H1 (cell line): ENCODE measurements around the gene PITRM1. TPM values are rescaled to one million over a fixed set of nuclear protein-coding genes. Genes with fewer than 3 reads are reported as not detected.

Experiments
- CTCF ChIA-PET: fragments of 300-600 bp; sonication (Branson Sonifier 250); formaldehyde crosslinking; loops from one replicate; lab custom pipeline; 2021; ENCODE audit not compliant: partially characterized antibody; lab: Charles Lee
- POLR2A ChIA-PET: fragments of 300-600 bp; sonication (Branson Sonifier 250); formaldehyde crosslinking; loops from one replicate; lab custom pipeline; 2021; ENCODE audit warnings: inconsistent platforms; ENCODE audit not compliant: partially characterized antibody; lab: Charles Lee
- DNase-seq, 2 experiments: peaks; one replicate each; pipeline versions ENCODE4 v3.0.0 to v3.0.0-alpha.2; 2010 to 2022; ENCODE audit warnings: low spot score in 2 of 2, low read depth in 1 of 2, mixed read lengths in 1 of 2
- FAIRE-seq: peaks from 2 replicates; lab custom pipeline; 2011; peaks lifted over from hg19 to GRCh38; lab: Jason Lieb, UNC
- H2AFZ ChIP-seq: 2 replicates; pipeline ENCODE4 v1.8.1; 2012; ENCODE audit warnings: low read length, inconsistent platforms
- H2AK5ac ChIP-seq: 2 replicates; pipeline ENCODE4 v1.6.1; 2013; ENCODE audit warnings: low read depth, low read length
- H2BK120ac ChIP-seq: replicated peaks from 2 replicates; pipeline ENCODE3; 2013; ENCODE audit warnings: low read depth, low read length, inconsistent platforms
- H2BK12ac ChIP-seq: 2 replicates; pipeline ENCODE4 v1.6.1; 2013; ENCODE audit warnings: low read depth, low read length
- H2BK15ac ChIP-seq: 2 replicates; pipeline ENCODE4 v1.6.1; 2013; ENCODE audit warnings: low read length
- H2BK20ac ChIP-seq: 2 replicates; pipeline ENCODE4 v1.6.1; 2013; ENCODE audit warnings: low read length
- H2BK5ac ChIP-seq: 2 replicates; pipeline ENCODE4 v1.6.1; 2013; ENCODE audit warnings: low read depth, low read length
- H3K14ac ChIP-seq: 2 replicates; pipeline ENCODE4 v1.6.1; 2013; ENCODE audit warnings: inconsistent platforms; ENCODE audit not compliant: insufficient read length
- H3K18ac ChIP-seq: 2 replicates; pipeline ENCODE4 v1.6.1; 2013; ENCODE audit warnings: low read length; ENCODE audit errors: extremely low read depth
- H3K23ac ChIP-seq: 2 replicates; pipeline ENCODE4 v1.6.1; 2013; ENCODE audit warnings: inconsistent platforms; ENCODE audit not compliant: insufficient read length
- H3K23me2 ChIP-seq: 2 replicates; pipeline ENCODE4 v1.6.1; 2013; ENCODE audit warnings: low read depth, low read length
- H3K27ac ChIP-seq: 2 replicates; pipeline ENCODE4 v1.6.1; 2011; ENCODE audit warnings: low read depth, low read length, inconsistent platforms
- H3K27me3 ChIP-seq, 4 experiments: replicated peaks in 1 of 4; 1 replicate in 1 of 4; 2 replicates in 3 of 4; pipeline versions ENCODE4 v1.6.1 to v1.8.1; 2011 to 2013; ENCODE audit warnings: low read length in 3 of 4, mild to moderate bottlenecking in 3 of 4, inconsistent platforms in 2 of 4, mixed read lengths in 2 of 4, moderate library complexity in 1 of 4; ENCODE audit not compliant: control insufficient read depth in 3 of 4, insufficient read depth in 3 of 4; ENCODE audit errors: extremely low read depth in 1 of 4
- H3K36me3 ChIP-seq, 4 experiments: 2 replicates each; pipeline versions ENCODE4 v1.6.1 to v1.8.1; 2011 to 2013; ENCODE audit warnings: mild to moderate bottlenecking in 4 of 4, low read length in 3 of 4, moderate library complexity in 2 of 4, control low read depth in 1 of 4, inconsistent platforms in 1 of 4; ENCODE audit not compliant: insufficient read depth in 4 of 4, control insufficient read depth in 2 of 4
- H3K4ac ChIP-seq: replicated peaks from 2 replicates; pipeline ENCODE3; 2013; ENCODE audit warnings: low read length, low read depth, mixed read lengths, inconsistent platforms; ENCODE audit not compliant: insufficient read length
- H3K4me1 ChIP-seq, 4 experiments: replicated peaks in 1 of 4; 1 replicate in 1 of 4; 2 replicates in 3 of 4; pipeline versions ENCODE4 v1.6.1 to v1.8.1; 2011 to 2013; ENCODE audit warnings: low read length in 3 of 4, inconsistent platforms in 2 of 4, mixed read lengths in 1 of 4; ENCODE audit not compliant: insufficient read depth in 4 of 4, control insufficient read depth in 3 of 4
- H3K4me2 ChIP-seq, 2 experiments: 2 replicates each; pipeline versions ENCODE4 v1.6.1 to v1.8.1; 2011 to 2013; ENCODE audit warnings: low read depth in 2 of 2, low read length in 2 of 2, control low read depth in 1 of 2, inconsistent platforms in 1 of 2, mild to moderate bottlenecking in 1 of 2; ENCODE audit not compliant: insufficient read depth in 1 of 2
- H3K4me3 ChIP-seq, 4 experiments: fragments of 200-600, 300-600 bp in 1 of 4; sonication (generic), shearing (Covaris generic), sonication (Bioruptor Twin) in 1 of 4; 2 replicates each; pipeline versions ENCODE4 v1.5.1 to v1.8.1; 2011 to 2016; ENCODE audit warnings: low read length in 4 of 4, low read depth in 3 of 4, control low read depth in 2 of 4, inconsistent platforms in 2 of 4, mild to moderate bottlenecking in 2 of 4, mixed read lengths in 1 of 4, moderate library complexity in 1 of 4; ENCODE audit not compliant: insufficient read depth in 2 of 4; ENCODE audit errors: extremely low read depth in 1 of 4
- H3K56ac ChIP-seq: replicated peaks from 2 replicates; pipeline ENCODE3; 2013; ENCODE audit warnings: low read depth, mild to moderate bottlenecking, mixed read lengths, low read length, inconsistent platforms; ENCODE audit not compliant: insufficient read length
- H3K79me1 ChIP-seq: 2 replicates; pipeline ENCODE4 v1.6.1; 2013; ENCODE audit warnings: low read depth, low read length, control low read depth
- H3K79me2 ChIP-seq, 2 experiments: 2 replicates each; pipeline versions ENCODE4 v1.6.1 to v1.8.1; 2012 to 2013; ENCODE audit warnings: low read length in 2 of 2, mild to moderate bottlenecking in 2 of 2, inconsistent platforms in 1 of 2; ENCODE audit not compliant: insufficient read depth in 2 of 2, control insufficient read depth in 1 of 2
- H3K9ac ChIP-seq, 4 experiments: replicated peaks in 1 of 4; 1 replicate in 1 of 4; 2 replicates in 3 of 4; pipeline versions ENCODE4 v1.6.1 to v1.8.1; 2011 to 2013; ENCODE audit warnings: low read depth in 3 of 4, low read length in 3 of 4, control low read depth in 2 of 4, mild to moderate bottlenecking in 2 of 4, moderate library complexity in 2 of 4, inconsistent platforms in 1 of 4; ENCODE audit errors: extremely low read depth in 1 of 4
- H3K9me3 ChIP-seq, 2 experiments: 2 replicates each; pipeline versions ENCODE4 v1.6.1 to v1.8.1; 2012 to 2013; ENCODE audit warnings: mild to moderate bottlenecking in 2 of 2, moderate library complexity in 2 of 2, control low read depth in 1 of 2, inconsistent platforms in 1 of 2, low read depth in 1 of 2, low read length in 1 of 2, mixed read lengths in 1 of 2; ENCODE audit not compliant: insufficient read depth in 2 of 2
- H4K20me1 ChIP-seq, 2 experiments: replicated peaks in 1 of 2; 2 replicates each; pipeline versions ENCODE3 to v1.8.1; 2011 to 2013; ENCODE audit warnings: inconsistent platforms in 2 of 2, low read length in 2 of 2, mild to moderate bottlenecking in 1 of 2; ENCODE audit not compliant: insufficient read depth in 2 of 2, control insufficient read depth in 1 of 2
- H4K5ac ChIP-seq: 2 replicates; pipeline ENCODE4 v1.6.1; 2013; ENCODE audit warnings: low read length, low read depth, mixed read lengths, inconsistent platforms; ENCODE audit not compliant: insufficient read length
- H4K8ac ChIP-seq: 2 replicates; pipeline ENCODE4 v1.8.0; 2013; ENCODE audit warnings: mild to moderate bottlenecking, moderate library complexity, low read length, inconsistent platforms; ENCODE audit not compliant: insufficient read depth; ENCODE audit errors: extremely low read depth
- H4K91ac ChIP-seq: replicated peaks from 2 replicates; pipeline ENCODE3; 2013; ENCODE audit warnings: low read length, mixed read lengths, inconsistent platforms; ENCODE audit not compliant: insufficient read length
- CHD1 ChIP-seq: IDR thresholded peaks from 2 replicates; pipeline ENCODE4 v1.6.1; 2012; ENCODE audit warnings: low read depth, low read length, improper control_type of control experiment
- CREB1 ChIP-seq: IDR thresholded peaks from 2 replicates; pipeline ENCODE4 v1.6.1; 2012; ENCODE audit warnings: inconsistent platforms
- HDAC2 ChIP-seq, 2 experiments: fragments of 300-600 bp in 1 of 2; sonication (generic) in 1 of 2; IDR thresholded peaks; 2 replicates each; pipeline ENCODE4 v1.6.1; 2011 to 2012; ENCODE audit warnings: low read depth in 2 of 2, low read length in 2 of 2, mild to moderate bottlenecking in 2 of 2, moderate library complexity in 2 of 2, borderline replicate concordance in 1 of 2, inconsistent platforms in 1 of 2
- JUN ChIP-seq: IDR thresholded peaks from 2 replicates; pipeline ENCODE4 v1.6.1; 2011; ENCODE audit warnings: low read depth, mild to moderate bottlenecking, improper control_type of control experiment, low read length
- KDM5A ChIP-seq: fragments of 200-600 bp; IDR thresholded peaks from 2 replicates; pipeline ENCODE4 v1.7.1; 2012; ENCODE audit warnings: mild to moderate bottlenecking, low read length, inconsistent platforms, mixed read lengths
- POU5F1 ChIP-seq: IDR thresholded peaks from 2 replicates; pipeline ENCODE4 v1.6.1; 2011; ENCODE audit warnings: low read depth, mild to moderate bottlenecking, low read length, moderate library complexity
- RXRA ChIP-seq: IDR thresholded peaks from 2 replicates; pipeline ENCODE4 v1.6.1; 2011; ENCODE audit warnings: low read depth, mild to moderate bottlenecking, low read length, moderate library complexity; ENCODE audit not compliant: insufficient read depth
- SAP30 ChIP-seq: fragments of 300-600 bp; sonication (generic); IDR thresholded peaks from 2 replicates; pipeline ENCODE4 v1.7.1; 2012; ENCODE audit warnings: low read length, moderate library complexity, mild to moderate bottlenecking, inconsistent platforms; ENCODE audit not compliant: insufficient read depth, insufficient replicate concordance
- SIN3A ChIP-seq, 2 experiments: IDR thresholded peaks in 1 of 2; conservative IDR thresholded peaks in 1 of 2; 2 replicates each; pipeline ENCODE4 v1.6.1; 2011 to 2012; ENCODE audit warnings: low read length in 2 of 2, improper control_type of control experiment in 1 of 2, low read depth in 1 of 2, mild to moderate bottlenecking in 1 of 2
- SIX5 ChIP-seq: IDR thresholded peaks from 2 replicates; pipeline ENCODE4 v1.6.1; 2011; ENCODE audit warnings: mild to moderate bottlenecking, low read depth, low read length
- SP2 ChIP-seq: IDR thresholded peaks from 2 replicates; pipeline ENCODE4 v1.6.1; 2012; ENCODE audit warnings: mild to moderate bottlenecking, low read length, inconsistent platforms
- WGBS, 2 experiments: shearing (Covaris generic) in 1 of 2; methylation state at CpG; one replicate each; pipeline versions ENCODE4 v1.1.6 to v1.1.7; 2013 to 2015; ENCODE audit warnings: low lambda C conversion rate in 2 of 2, mixed read lengths in 2 of 2, inconsistent platforms in 1 of 2, low coverage in 1 of 2, missing lambda C conversion rate in 1 of 2; ENCODE audit not compliant: insufficient replicate concordance in 2 of 2, insufficient coverage in 1 of 2, insufficient read length in 1 of 2; ENCODE audit errors: extremely low coverage in 1 of 2, missing lambda C conversion rate in 1 of 2; 5-methylcytosine and 5-hydroxymethylcytosine counted together
- polyA plus RNA-seq, 7 experiments: library from polyadenylated mRNA; depleted of rRNA in 3 of 7; stranded (reverse) in 5 of 7; unstranded in 2 of 7; fragments of >200 nt in 5 of 7; fragments of 200-250 nt in 2 of 7; gene quantifications; 1 replicate in 5 of 7; 2 replicates in 1 of 7; 4 replicates in 1 of 7; pipeline versions ENCODE4 v1.2.1 to v1.2.3, GENCODE V29; 2011 to 2013; ENCODE audit warnings: missing spikeins in 2 of 7, mixed read lengths in 2 of 7
- total RNA-seq: library from RNA; stranded (reverse); fragmentation: NEBNext Ultra II Directional; extraction: Animal tissue kit (Norgen Biotek cat#: 25700); gene quantifications from 2 replicates; pipeline ENCODE4 v1.2.1, GENCODE V29; 2021
- TF ChIP-seq, protein P1 (sequence below): IDR thresholded peaks from 2 replicates; pipeline ENCODE4 v1.6.1; 2011; ENCODE audit warnings: low read depth, mild to moderate bottlenecking, low read length; ENCODE audit not compliant: insufficient read depth

PITRM1 gene
- total and polyA plus RNA-seq, 2 of the 8 experiments (the other 6 are each of a cell fraction or from before 2014, with no cell fraction given) = 18.6 to 31.5 TPM

DNA sequence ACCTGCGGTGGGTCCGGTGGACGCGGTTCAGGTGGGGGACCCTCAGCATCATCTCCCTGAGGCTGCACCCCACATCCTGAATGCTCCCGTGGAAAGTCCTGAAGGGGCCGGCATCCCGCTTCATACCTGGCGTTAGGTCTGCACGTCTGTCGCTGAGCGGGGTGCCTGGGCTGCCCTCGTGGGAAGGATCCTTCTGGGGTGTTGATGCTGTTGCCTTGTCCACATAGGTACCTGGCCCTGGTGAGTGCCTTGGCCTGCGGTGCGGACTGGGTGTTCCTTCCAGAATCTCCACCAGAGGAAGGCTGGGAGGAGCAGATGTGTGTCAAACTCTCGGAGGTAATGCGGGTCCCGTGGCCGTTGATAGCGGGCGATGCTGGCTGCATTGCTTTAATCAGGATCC lies 67.4 kb downstream of the PITRM1 start:
- H2AFZ ChIP-seq = no peak overlapping the region
- TF ChIP-seq SIX5 (no peak), KDM5A (no peak), JUN (no peak), CREB1 (no peak), SIN3A (conservative IDR thresholded peaks at IDR 0.05 in 1 of 2, IDR thresholded peaks at IDR 0.05 in 1 of 2; ENCODE audit: low read depth in 1 of 2, low read length in 2 of 2) (no peak), CHD1 (no peak), POU5F1 (no peak), SAP30 (no peak), RXRA (no peak), SP2 (no peak), HDAC2 (IDR thresholded peaks at IDR 0.05; ENCODE audit: borderline replicate concordance in 1 of 2, low read depth in 2 of 2, low read length in 2 of 2) (no peak)
- TF ChIP-seq, protein P1, sequence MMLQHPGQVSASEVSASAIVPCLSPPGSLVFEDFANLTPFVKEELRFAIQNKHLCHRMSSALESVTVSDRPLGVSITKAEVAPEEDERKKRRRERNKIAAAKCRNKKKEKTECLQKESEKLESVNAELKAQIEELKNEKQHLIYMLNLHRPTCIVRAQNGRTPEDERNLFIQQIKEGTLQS = no peak
- TF ChIP-seq, all 59 proteins: peak for 0
- ChIA-PET POLR2A (no interaction called here), CTCF (no interaction called here)
- Histone ChIP-seq H3K79me2 (0 out of 4 replicates have a peak, but pooled peaks cover 0 to 4% of the 10 kb centered on the region in 2 experiments), H3K27me3 (no peaks in the 10 kb centered on the region), H3K79me1 (peaks cover 2% of the 10 kb centered on the region), H3K4me3 (no peak overlapping the region), H3K4me1 (peaks cover 0 to 4% (median 0%) of the 10 kb centered on the region in 4 experiments; a peak in 1 of 7 replicates), H2AK5ac (no peak overlapping the region), H2BK12ac (no peak overlapping the region), H3K36me3 (peaks cover 18 to 79% (median 55%) of the 10 kb centered on the region in 4 experiments), H3K9ac (no peak overlapping the region), H3K27ac (no peak overlapping the region), H3K4me2 (no peak overlapping the region), H4K5ac (no peak overlapping the region), H3K9me3 (no peaks in the 10 kb centered on the region), H2BK15ac (no peak overlapping the region), H4K20me1 (peaks cover 0 to 11% of the 10 kb centered on the region in 2 experiments), H2BK120ac (no peak overlapping the region), H3K14ac (no peak overlapping the region), H3K4ac (no peak overlapping the region), H2BK20ac (no peak overlapping the region), H3K18ac (no peak overlapping the region), H4K91ac (no peak overlapping the region), H2BK5ac (no peak overlapping the region), H3K23ac (no peak overlapping the region), H4K8ac (peak overlapping the region; percentile 14; the same call in 1 of the 2 replicates), H3K23me2 (no peaks in the 10 kb centered on the region), H3K56ac (no peak overlapping the region)
- FAIRE-seq (no peak), DNase-seq (no peak)
- WGBS, 2 experiments = 84% methylated on average over 20 of the region's 20 CpGs; no CpG with 5 or more reads in 1 of the 2 experiments
